Gastroesophageal sphincter (tissue), 3 donors: Measurements from ENCODE around the gene LHFPL5.

Experiments
- EP300 ChIP-seq: sonication (generic); formaldehyde crosslinking; IDR thresholded peaks from one replicate; pipeline ENCODE4 v1.6.1; 2017; ENCODE audit warnings: antibody characterized with exemption, mild to moderate bottlenecking
- POLR2A ChIP-seq, 2 donors: fragments of 450-650 bp; IDR thresholded peaks; one replicate each; pipeline ENCODE4 v1.6.1; 2017; ENCODE audit warnings: antibody characterized with exemption in 2 of 2, mild to moderate bottlenecking in 2 of 2, moderate library complexity in 1 of 2
- POLR2AphosphoS5 ChIP-seq: sonication (generic); formaldehyde crosslinking; IDR thresholded peaks from one replicate; pipeline ENCODE4 v1.6.1; 2017; ENCODE audit warnings: antibody characterized with exemption
- TF ChIP-seq, protein P1 (sequence below), 4 experiments: fragments of 200-600 bp in 2 of 4; fragments of 450-650 bp in 2 of 4; sonication (generic) in 1 of 4; IDR thresholded peaks; one replicate each; pipeline ENCODE4 v1.5.1; 2017 to 2019; ENCODE audit warnings: antibody characterized with exemption in 4 of 4, mild to moderate bottlenecking in 2 of 4, moderate library complexity in 2 of 4

DNA sequence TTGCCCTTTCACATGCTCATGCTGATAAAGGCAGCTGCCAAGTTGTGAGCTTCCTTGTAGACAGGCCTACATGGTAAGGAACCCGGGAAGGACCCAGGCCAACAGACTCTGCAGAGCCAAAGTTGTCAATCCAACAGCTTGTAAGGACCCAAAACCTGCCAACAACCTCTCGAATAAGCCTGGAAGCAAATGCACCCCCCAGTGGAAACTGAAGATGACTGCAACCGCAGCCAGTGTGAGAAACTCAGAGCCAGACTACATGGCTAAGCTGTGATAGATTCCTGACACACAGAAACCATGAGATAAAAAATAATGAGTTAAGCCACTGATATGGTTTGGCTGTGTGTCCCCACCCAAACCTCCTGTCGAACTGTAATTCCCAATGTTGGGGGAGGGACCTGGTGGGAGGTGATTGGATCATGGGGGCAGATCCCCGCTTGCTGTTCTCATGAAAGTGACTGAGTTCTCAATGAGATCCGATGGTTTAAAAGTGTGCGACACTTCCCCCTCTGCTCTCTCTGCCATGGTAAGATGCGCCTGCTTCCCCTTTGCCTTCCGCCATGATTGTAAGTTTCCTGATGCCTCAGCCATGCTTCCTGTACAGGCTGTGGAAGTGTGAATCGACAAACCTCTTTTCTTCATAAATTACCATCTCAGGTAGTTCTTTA is 47.6 kb upstream of the LHFPL5 start:
- TF ChIP-seq, protein P1, sequence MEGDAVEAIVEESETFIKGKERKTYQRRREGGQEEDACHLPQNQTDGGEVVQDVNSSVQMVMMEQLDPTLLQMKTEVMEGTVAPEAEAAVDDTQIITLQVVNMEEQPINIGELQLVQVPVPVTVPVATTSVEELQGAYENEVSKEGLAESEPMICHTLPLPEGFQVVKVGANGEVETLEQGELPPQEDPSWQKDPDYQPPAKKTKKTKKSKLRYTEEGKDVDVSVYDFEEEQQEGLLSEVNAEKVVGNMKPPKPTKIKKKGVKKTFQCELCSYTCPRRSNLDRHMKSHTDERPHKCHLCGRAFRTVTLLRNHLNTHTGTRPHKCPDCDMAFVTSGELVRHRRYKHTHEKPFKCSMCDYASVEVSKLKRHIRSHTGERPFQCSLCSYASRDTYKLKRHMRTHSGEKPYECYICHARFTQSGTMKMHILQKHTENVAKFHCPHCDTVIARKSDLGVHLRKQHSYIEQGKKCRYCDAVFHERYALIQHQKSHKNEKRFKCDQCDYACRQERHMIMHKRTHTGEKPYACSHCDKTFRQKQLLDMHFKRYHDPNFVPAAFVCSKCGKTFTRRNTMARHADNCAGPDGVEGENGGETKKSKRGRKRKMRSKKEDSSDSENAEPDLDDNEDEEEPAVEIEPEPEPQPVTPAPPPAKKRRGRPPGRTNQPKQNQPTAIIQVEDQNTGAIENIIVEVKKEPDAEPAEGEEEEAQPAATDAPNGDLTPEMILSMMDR (IDR thresholded peaks at IDR 0.05) = no peak
- TF ChIP-seq POLR2AphosphoS5 = no peak
- TF ChIP-seq EP300 = no peak
- no peak for TF ChIP-seq POLR2A (IDR thresholded peaks at IDR 0.05)
